ENCODE measurements around the gene RAMP1.

DNA sequence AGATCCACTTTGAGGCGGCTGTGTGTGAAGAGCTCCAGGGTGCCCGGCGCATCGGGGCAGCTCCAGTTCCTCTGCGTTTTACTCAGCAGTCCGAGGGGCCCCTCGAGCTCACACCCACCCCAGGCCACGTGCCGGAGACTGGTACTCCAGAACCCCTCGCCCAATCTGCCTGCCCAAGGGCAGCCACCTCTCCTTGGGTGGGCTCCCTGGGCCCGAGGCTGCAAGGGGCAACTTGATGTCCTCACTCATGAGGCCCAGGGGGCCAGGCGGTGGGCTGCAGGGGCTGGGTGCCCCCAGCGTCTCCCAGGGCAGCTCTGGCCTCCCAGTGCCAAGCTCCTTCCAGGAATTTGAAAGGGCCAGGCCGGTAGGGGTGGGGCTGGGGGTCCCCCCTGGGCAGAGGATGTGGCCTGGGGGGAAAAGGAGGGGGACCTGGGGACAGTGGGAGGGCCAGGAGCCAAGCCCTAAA, 16.7 kb downstream of the RAMP1 start:
- TF ChIP-seq, protein P1, sequence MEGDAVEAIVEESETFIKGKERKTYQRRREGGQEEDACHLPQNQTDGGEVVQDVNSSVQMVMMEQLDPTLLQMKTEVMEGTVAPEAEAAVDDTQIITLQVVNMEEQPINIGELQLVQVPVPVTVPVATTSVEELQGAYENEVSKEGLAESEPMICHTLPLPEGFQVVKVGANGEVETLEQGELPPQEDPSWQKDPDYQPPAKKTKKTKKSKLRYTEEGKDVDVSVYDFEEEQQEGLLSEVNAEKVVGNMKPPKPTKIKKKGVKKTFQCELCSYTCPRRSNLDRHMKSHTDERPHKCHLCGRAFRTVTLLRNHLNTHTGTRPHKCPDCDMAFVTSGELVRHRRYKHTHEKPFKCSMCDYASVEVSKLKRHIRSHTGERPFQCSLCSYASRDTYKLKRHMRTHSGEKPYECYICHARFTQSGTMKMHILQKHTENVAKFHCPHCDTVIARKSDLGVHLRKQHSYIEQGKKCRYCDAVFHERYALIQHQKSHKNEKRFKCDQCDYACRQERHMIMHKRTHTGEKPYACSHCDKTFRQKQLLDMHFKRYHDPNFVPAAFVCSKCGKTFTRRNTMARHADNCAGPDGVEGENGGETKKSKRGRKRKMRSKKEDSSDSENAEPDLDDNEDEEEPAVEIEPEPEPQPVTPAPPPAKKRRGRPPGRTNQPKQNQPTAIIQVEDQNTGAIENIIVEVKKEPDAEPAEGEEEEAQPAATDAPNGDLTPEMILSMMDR (IDR thresholded peaks at IDR 0.05): no peak
- no peak for TF ChIP-seq POLR2A (IDR thresholded peaks at IDR 0.05)
- no peak for TF ChIP-seq EP300 (IDR thresholded peaks at IDR 0.05)
